Epidermal melanocyte (primary cell): ENCODE measurements around the gene NHP2.

Experiments
- DNase-seq: peaks from one replicate; pipeline ENCODE4 v3.0.0; 2011; ENCODE audit warnings: low spot score; ENCODE audit not compliant: insufficient read length

The NHP2 gene

GRCh38 chr5:178115136-178115813 is 38.4 kb downstream of the NHP2 start:
- no peak for DNase-seq

DNA sequence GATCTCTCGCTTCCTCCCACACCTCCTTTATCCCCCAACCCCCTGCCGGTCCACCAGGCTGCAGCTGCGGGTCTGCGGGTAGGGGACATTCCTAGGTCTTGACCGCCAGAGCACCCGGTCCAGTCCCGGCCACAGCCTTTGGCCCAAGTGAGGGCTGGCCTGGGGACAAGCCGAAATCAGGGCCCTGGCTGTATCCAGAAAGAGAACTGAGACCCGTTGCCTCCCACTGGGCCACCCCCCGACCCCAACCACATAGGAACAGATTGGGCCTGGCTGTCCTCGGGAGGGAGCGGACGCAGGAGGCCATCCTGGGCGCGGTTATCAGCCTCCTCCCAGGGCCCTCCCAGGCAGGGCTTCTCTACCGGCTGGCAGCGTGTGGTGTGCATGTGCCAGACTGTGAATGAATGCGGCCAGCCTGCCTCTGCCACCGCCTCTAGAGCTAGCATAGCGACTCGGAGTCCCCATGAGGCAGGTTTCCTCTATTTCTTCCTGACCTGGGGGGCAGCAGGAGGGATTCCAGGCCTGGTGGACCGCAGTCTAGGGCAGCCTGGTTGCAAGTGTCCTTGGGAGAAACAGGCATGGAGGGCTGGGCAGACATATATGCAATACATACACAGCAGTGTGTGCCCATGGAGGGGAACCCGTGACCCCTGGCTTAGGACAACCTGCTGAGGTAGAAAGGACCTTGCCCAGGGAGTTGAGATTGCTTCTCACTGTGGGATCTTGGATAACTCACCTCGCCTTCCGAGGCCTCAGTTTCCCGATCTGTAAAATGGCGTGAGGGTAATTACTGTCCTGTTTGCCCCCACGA is 39.2 kb downstream of the NHP2 start:
- no peak for DNase-seq

GRCh38 chr5:178113841-178114324 is 39.8 kb downstream of the NHP2 start:
- DNase-seq, result no peak

- peak; percentile 39 for DNase-seq
Observed at GRCh38 chr5:178113141-178113787, 40.4 kb downstream of the NHP2 start, which contains the start of gene N4BP3. Gene N4BP3 (plus strand): TSS chr5:178113532. CDS start chr5:178119584, 6,052 bp downstream.

GRCh38 chr5:178112545-178112944 is 41.1 kb downstream of the NHP2 start:
- DNase-seq, result no peak

GRCh38 chr5:178111925-178112324 is 41.8 kb downstream of the NHP2 start:
- peak; percentile 60 for DNase-seq

GRCh38 chr5:178110511-178110910 is 43.2 kb downstream of the NHP2 start:
- DNase-seq, result no peak

GRCh38 chr5:178108966-178109365 is 44.7 kb downstream of the NHP2 start:
- no peak for DNase-seq

DNA sequence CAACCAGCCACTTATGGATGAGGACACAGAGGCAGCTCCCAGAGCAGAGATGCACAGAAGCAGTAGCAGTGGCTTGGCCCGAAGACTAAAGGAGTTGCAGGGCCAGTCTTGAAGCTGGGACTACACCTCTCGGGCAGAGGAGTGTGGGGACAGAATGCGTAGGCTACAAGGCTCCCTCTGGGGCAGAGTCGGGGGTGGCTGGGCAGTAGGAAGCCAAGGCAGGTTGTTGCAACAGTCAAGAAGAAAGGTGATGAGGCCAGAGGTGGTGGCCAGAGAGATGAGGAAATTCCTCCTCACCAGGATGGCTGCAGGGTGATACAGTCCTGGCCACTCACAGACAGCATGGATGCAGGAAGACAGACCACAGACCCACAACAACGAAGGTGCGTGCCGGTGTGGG is 45.2 kb downstream of the NHP2 start:
- DNase-seq, result no peak

- DNase-seq, result no peak
Observed at GRCh38 chr5:178107756-178108310, 45.9 kb downstream of the NHP2 start.

DNA sequence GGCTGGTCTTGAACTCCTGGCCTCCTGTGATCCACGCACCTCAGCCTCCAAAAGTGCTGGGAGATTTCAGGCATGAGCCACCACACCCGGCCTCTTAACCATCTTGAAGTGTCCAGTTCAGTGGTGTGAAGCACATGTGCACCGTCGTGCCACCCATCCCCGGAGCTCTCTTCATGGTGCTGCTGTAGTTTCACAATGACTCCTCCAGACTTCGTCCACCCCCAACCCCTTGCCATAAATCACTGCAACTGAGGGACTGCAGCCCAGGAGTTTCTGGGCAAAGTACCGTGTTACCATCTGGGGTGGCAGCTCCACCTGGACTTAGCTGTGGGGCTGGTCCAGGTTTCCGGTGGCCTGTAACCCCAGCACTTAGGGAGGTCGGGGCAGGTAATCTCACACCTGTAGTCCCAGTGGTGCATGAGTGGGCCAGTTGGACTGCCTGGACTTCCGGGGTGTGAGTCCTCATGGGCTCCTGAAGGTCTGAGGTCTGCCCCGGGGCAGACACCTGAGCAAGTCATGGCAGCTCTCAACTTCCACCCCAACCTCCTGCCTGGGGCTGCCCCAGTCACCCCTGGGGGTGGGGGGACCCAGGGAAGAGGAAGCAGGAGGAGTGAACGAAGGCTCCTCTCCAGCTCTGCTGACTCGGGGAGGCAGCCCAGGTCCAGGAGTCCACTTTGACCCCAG is 47.0 kb downstream of the NHP2 start:
- DNase-seq, result no peak

DNA sequence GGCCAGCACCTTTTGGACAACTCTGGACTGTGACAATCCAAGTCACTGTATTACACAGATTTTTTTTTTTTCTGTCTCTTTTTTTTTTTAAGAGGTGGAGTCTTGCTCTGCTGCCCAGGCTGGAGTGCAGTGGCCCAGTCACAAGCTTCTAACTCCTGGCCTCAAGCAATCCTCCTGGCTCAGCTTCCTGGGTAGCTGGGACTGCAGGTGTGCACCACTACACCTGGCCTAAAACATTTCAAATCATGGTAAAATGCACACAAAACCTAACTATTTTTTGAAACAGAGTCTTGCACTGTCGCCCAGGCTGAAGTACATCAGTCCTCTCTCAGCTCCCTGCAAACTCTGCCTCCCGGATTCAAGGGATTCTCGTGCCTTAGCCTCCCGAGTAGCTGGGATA is 47.6 kb downstream of the NHP2 start:
- DNase-seq, result no peak

DNA sequence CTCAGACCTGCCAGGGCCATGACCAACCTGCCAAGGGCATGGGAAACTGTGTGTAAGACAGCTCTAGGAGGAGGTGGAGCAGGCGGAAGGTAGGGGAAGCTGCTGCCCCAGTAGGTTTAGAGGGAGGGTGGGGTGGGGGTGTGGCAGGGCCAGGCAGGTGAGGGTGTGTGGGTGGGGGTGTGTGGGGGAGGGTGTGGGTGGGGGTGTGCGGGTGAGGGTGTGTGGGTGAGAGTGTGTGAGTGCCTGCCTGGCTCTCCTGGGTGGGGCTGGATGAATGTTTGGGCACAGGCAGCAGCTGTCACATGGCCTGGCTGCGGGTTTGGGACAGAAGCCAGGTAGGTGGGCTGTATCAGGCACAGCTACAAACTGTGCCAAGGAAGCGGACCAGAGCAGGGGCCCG is 49.2 kb downstream of the NHP2 start:
- DNase-seq, result no peak

GRCh38 chr5:178103612-178104011 is 50.1 kb downstream of the NHP2 start:
- no peak for DNase-seq
